Measurements from ENCODE around the gene KRT76. TPM values are rescaled to one million over a fixed set of nuclear protein-coding genes. Genes with fewer than 3 reads are reported as not detected.

The KRT76 gene
- total RNA-seq, 1 experiment from 2014 or later = not detected

DNA sequence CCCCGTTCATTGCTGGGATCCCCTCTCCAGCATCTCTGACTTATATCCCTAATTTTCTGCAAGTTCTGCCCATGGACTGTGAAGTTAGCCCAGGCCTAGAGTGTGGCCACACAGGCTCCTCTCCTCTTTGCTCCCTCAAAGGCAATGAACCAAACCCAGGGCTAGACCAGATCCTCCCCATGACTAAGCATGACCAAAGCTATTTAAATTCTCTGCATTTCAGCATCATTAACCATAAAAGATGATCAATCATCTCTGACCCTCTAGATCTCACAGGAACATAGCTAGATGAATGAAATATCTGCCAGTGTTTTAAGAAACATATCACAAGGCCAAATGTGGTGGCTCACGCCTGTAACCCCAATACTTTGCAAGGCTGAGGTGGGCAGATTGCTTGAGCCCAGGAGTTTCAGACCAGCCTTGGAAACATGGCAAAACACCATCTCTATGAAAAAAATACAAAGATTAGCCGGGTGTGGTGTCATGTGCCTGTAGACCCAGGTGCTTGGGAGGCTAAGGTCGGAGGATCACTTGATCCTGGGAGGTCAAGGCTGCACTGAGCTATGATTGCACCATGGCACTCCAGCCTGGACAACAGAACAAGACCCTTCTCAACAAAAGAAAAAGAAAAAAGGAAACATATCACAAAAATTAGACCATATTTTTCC lies 21.0 kb upstream of the KRT76 start:
- Histone ChIP-seq H3T11ph (ENCODE audit: low read length) (no peak overlapping the region), H3K9ac (ENCODE audit: extremely low read depth, insufficient read length, low read length) (no peak overlapping the region), H3K27me3 (ENCODE audit: insufficient read depth, low read length) (no peaks in the 10 kb centered on the region), H4K5ac (ENCODE audit: insufficient read length, low read depth, low read length) (no peak overlapping the region), H3K23me2 (ENCODE audit: insufficient read length, low read depth, low read length, poor library complexity, severe bottlenecking) (no peaks in the 10 kb centered on the region), H2BK12ac (ENCODE audit: insufficient read length, low read depth, low read length) (no peak overlapping the region), H3K4me2 (ENCODE audit: insufficient read depth, insufficient read length, low read length) (no peak overlapping the region), H3K79me1 (ENCODE audit: insufficient read depth, low read depth, low read length, poor library complexity, severe bottlenecking) (no peaks in the 10 kb centered on the region), H2BK15ac (ENCODE audit: low read depth, low read length) (no peak overlapping the region), H3K18ac (ENCODE audit: insufficient read length, low read depth, low read length) (no peak overlapping the region), H4K8ac (replicated peaks; ENCODE audit: insufficient read length, low read depth, low read length) (no peak overlapping the region), H2BK120ac (ENCODE audit: low read depth, low read length, poor library complexity, severe bottlenecking) (no peak overlapping the region), H3K23ac (ENCODE audit: insufficient read length, low read depth, low read length) (no peak overlapping the region), H4K91ac (ENCODE audit: insufficient read length, low read depth, low read length) (no peak overlapping the region), H2BK20ac (ENCODE audit: low read depth, low read length, poor library complexity, severe bottlenecking) (no peak overlapping the region), H3K4me1 (ENCODE audit: insufficient read depth, low read length) (peaks cover 8% of the 10 kb centered on the region; the same call in 1 of the 2 replicates), H2BK5ac (ENCODE audit: insufficient read length, low read length) (no peak overlapping the region), H4K20me1 (ENCODE audit: control insufficient read depth, insufficient read depth, insufficient read length) (peaks cover 3% of the 10 kb centered on the region), H3K27ac (ENCODE audit: insufficient read length, low read depth, low read length) (no peak overlapping the region), H2AK5ac (ENCODE audit: insufficient read length, low read length) (no peak overlapping the region), H3K14ac (ENCODE audit: insufficient read depth, low read length) (no peak overlapping the region), H2AFZ (ENCODE audit: low read length) (no peak overlapping the region), H3K9me3 (ENCODE audit: control insufficient read depth, low read depth, low read length) (no peaks in the 10 kb centered on the region), H3K56ac (ENCODE audit: insufficient read length, low read depth, low read length) (no peak overlapping the region), H3K4ac (ENCODE audit: low read depth, low read length) (no peak overlapping the region), H3K79me2 (ENCODE audit: insufficient read depth, low read length) (no peaks in the 10 kb centered on the region)
- no peak for DNase-seq
- Mint-ChIP-seq H3K4me1 (peaks cover 19 to 27% of the 10 kb centered on the region in 2 experiments), H3K27me3 (ENCODE audit: low read depth) (peaks cover 2% of the 10 kb centered on the region), H3K36me3 (ENCODE audit: insufficient read depth in 1 of 3, low read depth in 3 of 3) (no peaks in the 10 kb centered on the region), H3K9me3 (no peaks in the 10 kb centered on the region), H3K27ac (no peak overlapping the region), H3K4me3 (no peak overlapping the region)
- no peak for TF ChIP-seq CTCF (conservative IDR thresholded peaks at IDR 0.05)
- WGBS (ENCODE audit: extremely low coverage, insufficient read length, low lambda C conversion rate) = no CpG with 5 or more reads among the region's 4 CpGs

Data from H9 (cell line).